GM23248 (cell line): ENCODE results near the gene TEKT3.

Experiments used
- EZH2 ChIP-seq: fragments of 200-600 bp; sonication (generic); IDR thresholded peaks from 2 replicates; pipeline ENCODE4 v1.6.1; 2018; ENCODE audit warnings: antibody characterized with exemption, mild to moderate bottlenecking; ENCODE audit not compliant: insufficient read depth, poor library complexity, severe bottlenecking
- EZH2phosphoT487 ChIP-seq: fragments of 200-600 bp; sonication (generic); IDR thresholded peaks from 2 replicates; pipeline ENCODE4 v1.6.1; 2018; ENCODE audit warnings: antibody characterized with exemption, moderate library complexity, mild to moderate bottlenecking, low read depth; ENCODE audit not compliant: insufficient read depth

DNA sequence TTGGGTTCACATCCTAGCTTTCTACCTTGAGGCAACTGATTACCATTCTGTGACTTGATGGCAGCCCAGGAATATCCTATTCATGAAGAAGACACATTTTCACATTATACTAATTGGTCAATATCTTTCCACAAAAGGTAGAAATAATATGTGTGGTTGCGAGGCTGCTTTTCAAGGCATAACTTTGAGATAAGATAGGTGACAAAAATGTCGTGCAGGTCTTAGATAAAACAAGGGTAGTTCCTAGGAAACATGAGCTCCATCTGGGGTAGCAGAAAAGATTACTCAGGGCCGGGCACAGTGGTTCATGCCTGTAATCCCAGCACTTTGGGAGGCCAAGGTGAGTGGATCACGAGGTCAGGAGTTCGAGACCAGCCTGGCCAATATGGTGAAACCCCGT, 22.3 kb upstream of the TEKT3 start:
- TF ChIP-seq EZH2phosphoT487 (no peak), EZH2 (no peak)
